Upper lobe of left lung (tissue), 6 donors: ENCODE measurements around the gene MAP3K10. TPM values are rescaled to one million over a fixed set of nuclear protein-coding genes. Genes with fewer than 3 reads are reported as not detected.

Source experiments
- ATAC-seq, 2 donors: fragments of 200-7000 bp; cut with Tn5 transposase; one replicate each; pipeline ENCODE4 v1.9.1; 2022; ENCODE audit warnings: mild to moderate bottlenecking in 2 of 2, moderate library complexity in 2 of 2; ENCODE audit not compliant: low FRiP score in 2 of 2
- DNase-seq, 2 donors: peaks; one replicate each; pipeline ENCODE4 v3.0.0-alpha.2; 2019 to 2020
- H3K27ac ChIP-seq, 4 donors: fragments of 200-600 bp; sonication (generic); one replicate each; pipeline ENCODE4 v1.5.1; 2016 to 2019
- H3K27me3 ChIP-seq, 4 donors: fragments of 200-600 bp; sonication (generic); one replicate each; pipeline ENCODE4 v1.5.1; 2017 to 2019
- H3K36me3 ChIP-seq, 4 donors: fragments of 200-600 bp; sonication (generic); one replicate each; pipeline ENCODE4 v1.5.1; 2016 to 2019
- H3K4me1 ChIP-seq, 4 donors: fragments of 200-600 bp; sonication (generic); one replicate each; pipeline ENCODE4 v1.5.1; 2018 to 2019
- H3K4me3 ChIP-seq, 4 donors: fragments of 200-600 bp; sonication (generic); one replicate each; pipeline ENCODE4 v1.5.1; 2017 to 2019; ENCODE audit warnings: mild to moderate bottlenecking in 2 of 4, moderate library complexity in 1 of 4
- H3K9me3 ChIP-seq, 4 donors: fragments of 200-600 bp; sonication (generic); one replicate each; pipeline ENCODE4 v1.5.1; 2018 to 2019
- CTCF ChIP-seq, 6 experiments: fragments of 450-650 bp in 4 of 6; fragments of 200-600 bp in 2 of 6; sonication (generic) in 2 of 6; IDR thresholded peaks; one replicate each; pipeline ENCODE4 v1.5.1; 2016 to 2019; ENCODE audit warnings: antibody characterized with exemption in 6 of 6
- EP300 ChIP-seq, 4 donors: sonication (generic); formaldehyde crosslinking; IDR thresholded peaks; one replicate each; pipeline ENCODE4 v1.5.1; 2017; ENCODE audit warnings: antibody characterized with exemption in 4 of 4, control low read depth in 2 of 4
- POLR2A ChIP-seq, 4 donors: fragments of 450-650 bp; IDR thresholded peaks; one replicate each; pipeline ENCODE4 v1.5.1; 2016 to 2017; ENCODE audit warnings: antibody characterized with exemption in 4 of 4, mild to moderate bottlenecking in 2 of 4
- POLR2AphosphoS5 ChIP-seq, 2 donors: sonication (generic); formaldehyde crosslinking; IDR thresholded peaks; one replicate each; pipeline ENCODE4 v1.5.1; 2017; ENCODE audit warnings: antibody characterized with exemption in 2 of 2
- WGBS, 2 donors: methylation state at CpG; one replicate each; pipeline ENCODE4 v1.1.5; 2017 to 2018; 5-methylcytosine and 5-hydroxymethylcytosine counted together
- total RNA-seq, 6 donors: library from RNA; depleted of rRNA in 4 of 6; stranded (reverse); fragments of >200 nt in 4 of 6; gene quantifications; one replicate each; pipeline versions ENCODE4 v1.1.0 to v1.2.1, GENCODE V29; 2016 to 2021
- donor health status: DM: no; HTN: no; CAD: no; lungs with moderate emphysema.
- donor health status: DM: no; HTN: yes; CAD: no; lungs with severe emphysema.

The MAP3K10 gene
- total RNA-seq, 6 donors from 2014 or later, result 9.0 to 56.6 (median 18.4) TPM

- 27 to 33% methylated on average over 18 to 20 of the region's 21 CpGs for WGBS, 2 donors
- ATAC-seq, result no peak
- H3K27ac ChIP-seq, result no peak overlapping the region
- H3K9me3 ChIP-seq, result no peaks in the 10 kb centered on the region
- no peaks in the 10 kb centered on the region for H3K36me3 ChIP-seq
- peaks cover 18 to 32% (median 21%) of the 10 kb centered on the region in 4 donors for H3K4me1 ChIP-seq
- no peak for DNase-seq
- H3K4me3 ChIP-seq, result peak overlapping the region in 3 of 4 donors; percentile 17 to 31 (median 17)
- no peak for TF ChIP-seq CTCF (IDR thresholded peaks at IDR 0.05)
- H3K27me3 ChIP-seq, result peaks cover 0 to 25% (median 5%) of the 10 kb centered on the region in 4 donors
Measured at GRCh38 chr19:40225440-40226305, 34.4 kb downstream of the MAP3K10 start.

GRCh38 chr19:40228346-40228745 is 37.1 kb downstream of the MAP3K10 start:
- H3K4me3 ChIP-seq, result no peak overlapping the region
- TF ChIP-seq POLR2A (IDR thresholded peaks at IDR 0.05) (no peak), CTCF (IDR thresholded peaks at IDR 0.05) (no peak), EP300 (IDR thresholded peaks at IDR 0.05) (no peak), POLR2AphosphoS5 (IDR thresholded peaks at IDR 0.05) (no peak)
- peaks cover 20 to 35% (median 30%) of the 10 kb centered on the region in 4 donors for H3K4me1 ChIP-seq
- H3K27ac ChIP-seq, result no peak overlapping the region
- no peaks in the 10 kb centered on the region for H3K9me3 ChIP-seq
- no peak for ATAC-seq
- peaks cover 0 to 9% (median 7%) of the 10 kb centered on the region in 4 donors for H3K36me3 ChIP-seq
- DNase-seq, result no peak
- 45 to 52% methylated on average over 10 of the region's 10 CpGs for WGBS, 2 donors
- peaks cover 0 to 19% (median 5%) of the 10 kb centered on the region in 4 donors for H3K27me3 ChIP-seq

GRCh38 chr19:40228863-40229262 is 37.6 kb downstream of the MAP3K10 start:
- H3K27me3 ChIP-seq, result peaks cover 0 to 14% (median 5%) of the 10 kb centered on the region in 4 donors
- no peak for ATAC-seq
- H3K4me3 ChIP-seq, result no peak overlapping the region
- 85 to 89% methylated on average over 5 of the region's 5 CpGs for WGBS, 2 donors
- TF ChIP-seq POLR2AphosphoS5 (IDR thresholded peaks at IDR 0.05), result no peak
- TF ChIP-seq POLR2A (IDR thresholded peaks at IDR 0.05), result no peak
- TF ChIP-seq EP300 (IDR thresholded peaks at IDR 0.05), result no peak
- TF ChIP-seq CTCF (IDR thresholded peaks at IDR 0.05), result no peak
- H3K36me3 ChIP-seq, result peaks cover 0 to 13% (median 13%) of the 10 kb centered on the region in 4 donors
- no peak for DNase-seq
- no peak overlapping the region for H3K27ac ChIP-seq
- H3K4me1 ChIP-seq, result peaks cover 18 to 32% (median 28%) of the 10 kb centered on the region in 4 donors
- H3K9me3 ChIP-seq, result no peaks in the 10 kb centered on the region

- DNase-seq (no peak), ATAC-seq (no peak)
- H3K36me3 ChIP-seq, result peaks cover 0 to 19% (median 18%) of the 10 kb centered on the region in 4 donors
- H3K4me1 ChIP-seq, result peaks cover 18 to 32% (median 28%) of the 10 kb centered on the region in 4 donors
- peaks cover 0 to 9% (median 5%) of the 10 kb centered on the region in 4 donors for H3K27me3 ChIP-seq
- no peak overlapping the region for H3K4me3 ChIP-seq
- H3K9me3 ChIP-seq, result no peaks in the 10 kb centered on the region
- WGBS, 2 donors, result 46 to 50% methylated on average over 3 of the region's 3 CpGs
- TF ChIP-seq POLR2AphosphoS5 (IDR thresholded peaks at IDR 0.05), result no peak
- no peak for TF ChIP-seq POLR2A (IDR thresholded peaks at IDR 0.05)
- no peak for TF ChIP-seq EP300 (IDR thresholded peaks at IDR 0.05)
- no peak for TF ChIP-seq CTCF (IDR thresholded peaks at IDR 0.05)
- no peak overlapping the region for H3K27ac ChIP-seq
Measured at GRCh38 chr19:40229484-40229883, 38.3 kb downstream of the MAP3K10 start.
